Kidney glomerular epithelial cell (primary cell): ENCODE results near the gene EFR3B.
A peak's percentile ranks its signal among the peaks of the same experiment; 100 is the strongest.
"Not testable (repeated sequence)": the region's sequence is repeated elsewhere in the genome, so short reads cannot be mapped to it uniquely, and the experiment has no call there.

Source experiments
- DNase-seq: peaks from one replicate; lab custom pipeline; 2025; lab: John Stamatoyannopoulos, UW

The EFR3B gene, protein sequence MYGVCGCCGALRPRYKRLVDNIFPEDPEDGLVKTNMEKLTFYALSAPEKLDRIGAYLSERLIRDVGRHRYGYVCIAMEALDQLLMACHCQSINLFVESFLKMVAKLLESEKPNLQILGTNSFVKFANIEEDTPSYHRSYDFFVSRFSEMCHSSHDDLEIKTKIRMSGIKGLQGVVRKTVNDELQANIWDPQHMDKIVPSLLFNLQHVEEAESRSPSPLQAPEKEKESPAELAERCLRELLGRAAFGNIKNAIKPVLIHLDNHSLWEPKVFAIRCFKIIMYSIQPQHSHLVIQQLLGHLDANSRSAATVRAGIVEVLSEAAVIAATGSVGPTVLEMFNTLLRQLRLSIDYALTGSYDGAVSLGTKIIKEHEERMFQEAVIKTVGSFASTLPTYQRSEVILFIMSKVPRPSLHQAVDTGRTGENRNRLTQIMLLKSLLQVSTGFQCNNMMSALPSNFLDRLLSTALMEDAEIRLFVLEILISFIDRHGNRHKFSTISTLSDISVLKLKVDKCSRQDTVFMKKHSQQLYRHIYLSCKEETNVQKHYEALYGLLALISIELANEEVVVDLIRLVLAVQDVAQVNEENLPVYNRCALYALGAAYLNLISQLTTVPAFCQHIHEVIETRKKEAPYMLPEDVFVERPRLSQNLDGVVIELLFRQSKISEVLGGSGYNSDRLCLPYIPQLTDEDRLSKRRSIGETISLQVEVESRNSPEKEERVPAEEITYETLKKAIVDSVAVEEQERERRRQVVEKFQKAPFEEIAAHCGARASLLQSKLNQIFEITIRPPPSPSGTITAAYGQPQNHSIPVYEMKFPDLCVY

DNA sequence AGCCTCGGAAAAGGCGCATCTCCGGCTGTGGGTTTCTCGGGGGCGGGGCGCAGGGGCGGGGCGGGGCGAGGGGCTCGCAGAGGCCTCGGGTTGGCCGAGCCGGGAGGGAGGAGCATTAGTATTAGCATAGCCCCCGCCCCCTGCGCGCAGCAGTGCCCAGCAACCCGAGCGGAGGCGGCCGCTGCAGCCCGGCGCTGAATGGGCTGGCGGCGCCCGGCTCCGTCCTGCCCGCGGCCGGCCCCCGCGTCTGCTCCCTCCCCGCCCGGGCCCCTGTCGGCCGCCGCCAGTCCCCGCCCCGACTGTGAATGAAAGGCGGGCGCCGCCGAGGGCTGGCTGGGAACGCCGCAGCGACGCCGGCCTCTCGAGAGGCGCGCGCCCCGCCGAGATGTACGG, at the start of gene EFR3B:
Gene EFR3B (plus strand): TSS at position 149 of the 393 bp plus-strand sequence. CDS start 237 bp downstream, at position 386.
- DNase-seq, result peak; percentile 81

- peak; percentile 44 for DNase-seq
These were observed 48.3 kb upstream of the EFR3B start for GRCh38 chr2:24993406-24994145.

DNA sequence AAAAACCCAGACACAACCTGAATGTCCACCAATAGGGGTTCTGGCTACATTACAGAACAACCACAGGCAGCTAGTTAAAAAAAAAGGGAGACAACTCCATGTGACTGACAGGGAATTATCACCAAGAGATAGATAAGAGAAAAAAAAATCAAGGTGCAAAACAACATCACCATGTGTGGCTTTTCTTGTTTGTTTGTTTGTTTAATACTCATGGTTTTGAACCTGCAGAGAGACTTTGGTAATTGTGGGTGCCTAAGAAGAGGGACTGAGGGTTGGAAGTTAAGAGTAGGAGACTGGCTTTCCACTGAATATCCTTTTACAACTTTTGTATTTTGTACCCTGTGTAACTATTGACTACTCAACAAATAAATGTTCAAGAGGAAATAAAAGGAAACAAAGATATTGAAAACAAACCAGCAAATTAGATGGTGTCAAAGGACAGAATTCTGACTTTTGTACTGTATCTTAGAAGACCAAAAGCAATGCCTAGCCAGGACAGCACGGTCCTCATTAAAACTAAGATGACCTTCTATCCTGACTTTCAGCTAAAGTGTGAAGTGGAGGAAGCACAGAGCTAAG, 47.6 kb upstream of the EFR3B start:
- no peak for DNase-seq

DNA sequence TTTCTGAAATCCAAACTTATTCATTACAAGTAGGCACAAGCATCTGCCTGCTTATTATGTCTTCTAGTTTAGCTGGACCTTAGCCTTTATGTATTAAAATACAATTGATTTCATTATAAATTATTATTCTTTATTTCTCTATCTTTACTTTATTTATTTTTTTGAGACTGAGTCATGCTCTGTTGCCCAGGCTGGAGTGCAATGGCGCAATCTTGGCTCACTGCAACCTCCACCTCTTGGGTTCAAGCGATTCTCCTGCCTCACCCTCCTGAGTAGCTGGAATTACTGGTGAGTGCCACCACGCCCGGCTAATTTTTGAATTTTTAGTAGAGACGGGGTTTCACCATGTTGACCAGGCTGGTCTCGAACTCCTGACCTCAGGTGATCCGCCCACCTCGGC, 42.8 kb upstream of the EFR3B start:
- DNase-seq, result not testable (repeated sequence)

DNA sequence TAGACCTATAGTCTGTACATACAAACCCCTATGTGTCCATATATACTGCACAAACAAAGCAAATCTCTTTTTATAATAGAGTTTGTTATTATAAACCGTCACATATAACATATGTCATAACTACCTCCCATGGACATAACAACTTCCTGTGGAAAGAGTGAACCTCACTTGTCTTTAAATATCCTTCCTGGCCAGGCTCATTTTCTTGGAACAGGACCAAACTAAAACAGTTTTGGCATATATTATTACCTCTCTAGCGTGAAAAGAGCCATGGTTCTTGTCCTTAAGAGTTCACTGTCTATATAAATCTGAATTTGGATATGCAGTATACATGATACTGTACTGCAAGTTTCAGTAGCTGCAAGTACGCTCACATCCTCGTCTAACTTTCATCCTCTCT, 41.8 kb upstream of the EFR3B start:
- DNase-seq, result no peak

GRCh38 chr2:25000503-25001324, 41.2 kb upstream of the EFR3B start:
- peak; percentile 7 for DNase-seq

DNA sequence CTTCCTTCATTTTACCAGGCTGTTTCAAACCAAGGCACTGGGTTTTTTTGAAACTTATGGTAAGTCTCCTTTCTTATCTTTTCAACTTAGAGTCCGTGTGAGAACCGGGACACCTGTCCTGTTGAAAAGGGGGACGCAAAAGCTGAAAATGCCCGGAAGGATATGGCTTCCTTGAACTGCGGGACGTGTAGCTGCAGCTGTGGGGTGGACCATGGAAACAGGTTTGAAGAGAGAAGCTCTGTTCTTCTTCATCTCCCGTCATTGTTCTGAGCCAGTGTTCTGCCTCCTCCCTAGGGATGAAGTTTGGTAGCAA, 40.6 kb upstream of the EFR3B start:
- DNase-seq, result no peak

GRCh38 chr2:25002066-25002465, 39.8 kb upstream of the EFR3B start:
- DNase-seq, result no peak

DNA sequence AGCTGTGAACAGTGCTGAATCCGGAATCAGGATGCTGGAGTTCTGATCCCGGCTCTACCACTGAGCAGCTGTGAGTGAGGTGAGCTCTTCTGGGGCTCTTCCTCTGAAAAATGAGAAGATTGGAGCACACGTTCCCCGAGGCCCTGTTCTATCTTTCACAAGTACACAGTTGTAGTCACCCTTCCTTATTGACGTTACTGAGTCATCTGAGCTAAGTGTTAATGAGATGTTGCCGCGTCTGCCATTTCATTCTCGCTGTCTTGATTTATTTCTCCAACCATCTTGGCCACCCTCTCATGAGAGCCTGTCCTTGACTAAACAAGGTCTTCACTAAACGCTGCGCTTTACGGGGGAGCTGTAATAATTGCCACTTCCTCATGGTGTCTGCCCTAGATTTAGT, 31.9 kb upstream of the EFR3B start:
- no peak for DNase-seq

DNA sequence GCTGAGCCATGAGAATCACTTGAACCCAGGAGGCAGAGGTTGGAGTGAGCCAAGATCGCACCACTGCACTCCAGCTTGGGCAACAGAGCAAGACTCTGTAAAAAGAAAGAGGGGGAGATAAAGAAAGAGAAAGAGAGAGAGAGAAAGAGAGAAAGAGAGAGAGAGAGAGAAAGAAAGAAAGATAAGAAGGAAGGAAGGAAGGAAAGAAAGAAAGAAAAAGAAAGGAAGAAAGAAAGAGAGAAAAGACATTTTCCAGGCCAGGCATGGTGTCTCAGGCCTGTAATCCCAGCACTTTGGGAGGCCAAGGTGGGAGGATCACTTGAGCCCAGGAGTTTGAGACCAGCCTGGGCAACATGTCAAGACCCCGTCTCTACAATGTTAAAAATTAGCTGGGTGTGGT, 30.5 kb upstream of the EFR3B start:
- DNase-seq, result not testable (repeated sequence)

GRCh38 chr2:25014631-25015030, 27.2 kb upstream of the EFR3B start:
- no peak for DNase-seq

- DNase-seq, result no peak
These were observed 23.2 kb upstream of the EFR3B start for GRCh38 chr2:25018681-25019080.

GRCh38 chr2:25021791-25022362, 20.0 kb upstream of the EFR3B start:
- DNase-seq, result no peak

DNA sequence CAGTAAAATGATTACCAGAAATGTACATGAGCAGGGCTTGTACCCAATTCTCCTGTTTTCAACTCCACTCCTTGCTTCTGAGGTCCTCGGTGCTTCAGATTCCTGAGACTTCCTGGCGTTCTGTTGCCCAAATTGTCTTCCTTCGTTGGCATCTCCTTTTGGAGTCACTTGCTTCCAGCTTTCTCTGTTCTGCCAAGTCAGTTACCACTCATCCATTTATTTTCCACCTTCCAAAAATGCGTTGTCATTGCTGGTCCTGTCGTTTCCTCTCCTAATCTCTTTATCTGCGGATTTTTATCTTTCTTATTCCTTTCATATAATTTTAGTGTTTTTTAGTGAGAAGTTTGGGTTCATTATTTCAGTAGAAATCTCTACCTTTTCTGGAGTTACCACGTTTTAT, 18.5 kb upstream of the EFR3B start:
- DNase-seq, result no peak

GRCh38 chr2:25025229-25026007, 16.5 kb upstream of the EFR3B start:
- DNase-seq, result no peak

DNA sequence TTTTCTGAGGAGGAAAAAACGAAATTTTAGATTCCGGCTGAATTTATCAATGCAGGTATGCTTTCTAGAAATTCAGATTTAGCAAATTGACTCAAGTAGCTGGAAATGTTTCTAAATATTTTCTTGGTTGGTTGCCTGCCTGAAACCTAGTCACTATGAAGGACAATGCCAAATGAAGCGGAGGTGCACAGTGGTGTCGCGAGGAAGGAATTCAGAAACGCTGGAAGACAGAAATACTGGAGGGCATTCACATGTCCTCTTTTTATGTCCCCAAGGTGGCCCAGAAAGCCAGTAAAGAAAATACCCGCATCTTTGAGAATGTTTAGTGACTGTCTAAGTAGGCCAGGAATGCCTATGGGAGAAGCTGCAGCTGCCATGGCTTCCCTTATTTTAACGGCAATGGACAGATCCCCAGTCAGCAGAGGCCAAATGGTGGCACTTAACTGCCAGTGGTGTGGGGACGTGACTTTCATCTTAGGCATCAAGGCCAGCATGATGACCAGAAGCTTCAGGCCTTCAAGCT, 15.8 kb upstream of the EFR3B start:
- DNase-seq, result no peak

DNA sequence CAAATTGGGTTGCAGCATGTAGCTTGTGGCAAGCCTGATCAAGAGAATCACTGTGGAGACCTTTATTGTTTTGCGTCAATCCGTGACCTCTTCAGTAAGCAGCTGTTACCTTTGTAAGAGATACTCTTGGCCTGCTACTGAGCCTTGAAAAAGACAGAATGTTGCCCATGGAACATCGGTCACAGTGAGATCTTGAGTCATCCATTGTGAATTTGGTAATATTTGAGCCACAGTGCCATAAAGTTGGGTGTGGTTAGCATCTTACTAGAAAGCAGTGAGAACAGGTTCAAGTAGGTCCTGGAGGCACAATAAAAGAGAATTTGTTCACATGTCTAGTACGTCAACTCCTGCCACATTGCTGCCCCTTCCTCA, 12.7 kb upstream of the EFR3B start:
- no peak for DNase-seq

DNA sequence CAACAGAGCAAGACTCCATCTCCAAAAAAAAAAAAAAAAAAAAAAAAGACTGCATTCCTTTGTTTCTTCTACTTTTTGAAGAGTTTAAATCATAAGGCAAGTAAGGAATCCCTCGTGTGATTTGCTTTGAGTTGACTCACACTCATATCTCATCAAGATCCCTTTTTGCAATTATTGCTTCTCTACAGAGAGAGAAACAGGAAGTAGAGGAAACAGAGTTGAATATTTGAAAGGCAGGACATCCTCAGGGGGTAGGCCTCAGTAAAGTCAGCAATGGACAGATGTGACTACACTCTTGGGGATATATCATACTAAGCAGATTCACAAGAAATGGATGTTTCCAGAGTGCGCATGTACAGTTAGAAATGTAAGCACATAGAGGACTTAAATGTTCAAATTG, 11.2 kb upstream of the EFR3B start:
- no peak for DNase-seq

GRCh38 chr2:25032094-25032493, 9.8 kb upstream of the EFR3B start:
- no peak for DNase-seq

- DNase-seq, result no peak
These were observed 9.0 kb upstream of the EFR3B start for GRCh38 chr2:25032901-25033300.
